ENCODE results near the gene TXLNA.
A peak's percentile ranks its signal among the peaks of the same experiment; 100 is the strongest.

The TXLNA gene

DNA sequence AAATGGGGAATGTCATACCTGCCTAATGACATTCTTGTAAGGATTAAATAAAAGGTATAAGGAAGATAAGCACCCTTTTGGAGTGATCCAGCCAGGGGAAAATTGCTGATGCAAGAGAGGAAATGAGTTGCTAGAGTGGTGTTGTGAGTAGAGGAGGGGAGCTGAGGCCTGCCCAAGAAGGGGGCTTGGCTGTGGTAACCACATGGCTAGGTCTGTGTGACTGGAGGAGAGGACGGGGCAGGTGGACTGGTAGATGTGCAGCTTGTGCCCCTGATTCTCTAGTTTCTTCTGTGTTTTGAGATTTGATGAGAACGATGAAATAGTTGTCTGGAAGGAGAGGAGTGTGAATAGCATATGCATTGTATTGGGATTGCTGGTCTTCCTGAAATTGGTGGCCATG lies 6.6 kb downstream of the TXLNA start:
- no peak for DNase-seq

DNA sequence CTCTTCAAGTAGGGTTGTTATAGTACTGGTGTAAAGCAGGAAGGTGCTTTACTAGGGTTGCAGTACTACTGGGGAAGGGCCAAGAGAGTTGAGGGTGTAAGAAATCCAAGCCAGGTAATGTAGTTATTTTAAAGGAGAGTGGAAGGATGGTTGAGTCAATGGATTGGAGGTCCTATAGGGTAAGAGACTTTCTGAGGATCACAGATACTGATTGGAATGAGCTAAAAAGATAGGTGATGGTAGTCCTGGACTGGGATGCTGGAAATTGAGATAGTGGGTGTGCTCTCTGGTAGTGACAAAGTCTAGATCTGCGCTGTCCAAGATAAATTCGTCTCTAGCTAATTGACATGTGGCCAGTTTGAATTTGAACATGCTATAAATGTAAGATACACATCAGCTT lies 7.0 kb downstream of the TXLNA start:
- DNase-seq, result no peak

DNA sequence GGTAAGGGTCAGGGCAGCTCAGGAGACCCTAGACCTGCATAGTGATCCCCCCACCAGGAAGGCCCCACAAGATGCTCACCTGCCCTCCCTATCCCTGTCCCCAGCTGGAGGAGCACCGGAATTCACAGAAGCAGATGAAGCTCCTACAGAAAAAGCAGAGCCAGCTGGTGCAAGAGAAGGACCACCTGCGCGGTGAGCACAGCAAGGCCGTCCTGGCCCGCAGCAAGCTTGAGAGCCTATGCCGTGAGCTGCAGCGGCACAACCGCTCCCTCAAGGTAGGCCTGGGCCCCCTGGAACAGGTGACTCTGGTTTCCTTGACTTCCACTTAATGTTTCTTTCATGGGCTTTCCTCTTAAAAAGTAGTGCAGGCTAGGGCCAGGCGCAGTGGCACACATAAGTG lies 8.4 kb downstream of the TXLNA start:
- DNase-seq, result no peak

DNA sequence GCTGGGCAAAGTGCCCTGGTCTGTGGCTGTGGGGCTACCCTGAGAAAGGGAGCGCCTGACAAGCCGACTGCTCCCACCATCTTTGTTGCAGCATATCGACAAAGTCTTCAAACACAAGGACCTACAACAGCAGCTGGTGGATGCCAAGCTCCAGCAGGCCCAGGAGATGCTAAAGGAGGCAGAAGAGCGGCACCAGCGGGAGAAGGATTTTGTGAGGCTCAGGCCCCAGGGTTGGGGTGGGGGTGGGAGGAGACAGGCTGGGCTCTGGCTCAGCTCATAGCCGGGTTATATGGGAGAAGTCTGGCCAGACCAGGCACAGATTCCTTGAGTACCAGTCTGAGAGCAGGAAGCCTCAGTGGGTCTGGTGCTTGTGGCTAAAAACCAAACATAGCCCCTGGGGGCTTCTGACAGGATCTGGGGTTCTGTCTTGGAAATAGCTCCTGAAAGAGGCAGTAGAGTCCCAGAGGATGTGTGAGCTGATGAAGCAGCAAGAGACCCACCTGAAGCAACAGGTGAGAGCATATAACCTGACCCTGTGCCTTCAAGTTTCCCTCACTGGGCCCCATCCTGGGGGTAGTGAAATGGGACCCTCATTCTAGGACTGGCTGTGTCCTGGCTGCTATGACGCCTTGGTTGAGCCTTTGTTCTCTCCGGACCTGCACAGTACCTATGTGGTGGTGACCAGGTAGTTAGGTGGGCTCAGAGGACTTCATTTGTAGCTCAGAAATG lies 12.9 kb downstream of the TXLNA start:
- no peak for DNase-seq

DNA sequence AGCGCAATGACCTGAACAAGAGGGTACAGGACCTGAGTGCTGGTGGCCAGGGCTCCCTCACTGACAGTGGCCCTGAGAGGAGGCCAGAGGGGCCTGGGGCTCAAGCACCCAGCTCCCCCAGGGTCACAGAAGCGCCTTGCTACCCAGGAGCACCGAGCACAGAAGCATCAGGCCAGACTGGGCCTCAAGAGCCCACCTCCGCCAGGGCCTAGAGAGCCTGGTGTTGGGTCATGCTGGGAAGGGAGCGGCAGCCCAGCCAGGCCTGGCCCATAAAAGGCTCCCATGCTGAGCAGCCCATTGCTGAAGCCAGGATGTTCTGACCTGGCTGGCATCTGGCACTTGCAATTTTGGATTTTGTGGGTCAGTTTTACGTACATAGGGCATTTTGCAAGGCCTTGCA lies 15.5 kb downstream of the TXLNA start:
- no peak for DNase-seq

DNA sequence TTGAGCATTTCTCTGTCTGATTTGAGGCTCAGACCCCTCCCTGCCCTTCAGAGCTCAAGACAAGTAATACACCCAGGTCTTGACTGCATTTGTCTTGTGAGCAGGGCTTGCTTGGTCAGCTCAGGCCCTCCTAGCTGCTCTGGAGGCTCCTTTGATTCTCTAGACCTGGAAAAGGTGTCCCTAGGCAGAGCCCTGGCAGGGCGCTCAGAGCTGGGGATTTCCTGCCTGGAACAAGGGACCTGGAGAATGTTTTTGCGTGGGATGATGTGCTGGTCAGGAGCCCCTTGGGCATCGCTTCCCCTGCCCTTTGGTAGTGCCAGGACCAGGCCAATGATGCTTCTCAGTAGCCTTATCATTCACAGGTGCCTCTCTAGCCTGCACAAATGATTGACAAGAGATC lies 16.1 kb downstream of the TXLNA start:
- DNase-seq, result no peak

DNA sequence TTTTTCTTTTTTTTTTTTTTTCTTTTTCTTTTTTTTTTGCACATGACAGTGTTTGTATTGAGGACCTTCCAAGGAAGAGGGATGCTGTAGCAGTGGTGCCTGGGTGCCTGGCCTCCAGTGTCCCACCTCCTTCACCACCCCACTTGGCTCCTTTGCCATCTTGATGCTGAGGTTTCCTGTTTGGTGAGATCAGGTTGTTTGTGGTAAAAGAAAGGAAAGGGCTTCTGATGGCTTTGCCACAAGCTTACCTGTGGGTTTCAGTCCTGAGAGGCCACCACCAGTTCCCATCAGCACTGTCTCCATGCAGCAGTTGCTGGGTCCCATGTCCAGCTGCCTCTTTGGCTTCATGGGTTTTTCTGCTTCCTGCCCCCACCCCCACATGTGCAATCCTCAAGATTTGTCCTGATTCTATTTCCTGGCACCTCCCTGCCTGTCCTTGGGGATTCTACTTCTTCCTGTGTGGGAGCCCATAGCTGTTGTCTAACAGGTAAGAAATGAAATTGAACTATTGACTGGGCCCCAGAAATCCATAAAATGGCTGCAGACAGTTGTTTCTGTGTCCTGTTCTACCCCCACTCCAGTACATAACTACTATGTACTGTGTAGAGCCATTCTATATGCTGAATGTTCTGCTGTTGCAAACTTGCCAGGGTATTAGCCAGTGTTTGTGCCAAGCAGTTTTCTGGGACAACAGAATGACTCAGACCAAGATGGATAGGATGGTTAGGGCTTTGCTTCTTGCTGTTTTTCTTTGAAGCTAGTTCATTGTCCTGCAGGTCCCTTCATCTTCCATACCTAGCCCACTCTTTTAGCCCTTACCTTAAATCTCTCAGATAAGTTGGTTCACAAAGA lies 16.7 kb downstream of the TXLNA start:
- DNase-seq, result no peak

DNA sequence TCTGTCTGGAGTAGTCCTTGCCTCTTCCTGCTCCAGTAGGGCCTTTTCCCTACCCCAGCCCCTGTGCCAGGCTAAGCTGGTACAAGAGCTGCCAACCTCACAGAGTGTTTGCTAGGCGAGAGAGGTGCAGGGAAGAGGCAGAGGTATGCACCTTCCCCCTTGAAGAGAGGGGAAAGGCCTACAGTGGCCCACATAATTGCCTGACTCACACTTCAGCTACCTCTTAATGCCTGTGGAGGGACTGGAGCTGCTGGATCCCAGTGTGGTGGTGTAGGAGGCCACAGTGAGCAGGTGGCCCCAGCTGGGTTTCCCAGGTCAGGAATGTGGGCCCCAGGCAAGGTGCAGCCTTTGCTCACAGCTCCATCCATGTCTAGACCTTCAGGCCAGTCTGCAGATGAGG lies 17.6 kb downstream of the TXLNA start:
- no peak for DNase-seq

DNA sequence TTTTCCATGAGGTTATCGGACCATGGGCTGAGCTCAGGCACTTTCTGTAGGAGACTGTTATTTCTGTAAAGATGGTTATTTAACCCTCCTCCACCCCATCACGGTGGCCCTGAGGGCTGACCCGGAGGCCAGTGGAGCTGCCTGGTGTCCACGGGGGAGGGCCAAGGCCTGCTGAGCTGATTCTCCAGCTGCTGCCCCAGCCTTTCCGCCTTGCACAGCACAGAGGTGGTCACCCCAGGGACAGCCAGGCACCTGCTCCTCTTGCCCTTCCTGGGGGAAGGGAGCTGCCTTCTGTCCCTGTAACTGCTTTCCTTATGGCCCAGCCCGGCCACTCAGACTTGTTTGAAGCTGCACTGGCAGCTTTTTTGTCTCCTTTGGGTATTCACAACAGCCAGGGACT lies 18.4 kb downstream of the TXLNA start:
- DNase-seq, result no peak

DNA sequence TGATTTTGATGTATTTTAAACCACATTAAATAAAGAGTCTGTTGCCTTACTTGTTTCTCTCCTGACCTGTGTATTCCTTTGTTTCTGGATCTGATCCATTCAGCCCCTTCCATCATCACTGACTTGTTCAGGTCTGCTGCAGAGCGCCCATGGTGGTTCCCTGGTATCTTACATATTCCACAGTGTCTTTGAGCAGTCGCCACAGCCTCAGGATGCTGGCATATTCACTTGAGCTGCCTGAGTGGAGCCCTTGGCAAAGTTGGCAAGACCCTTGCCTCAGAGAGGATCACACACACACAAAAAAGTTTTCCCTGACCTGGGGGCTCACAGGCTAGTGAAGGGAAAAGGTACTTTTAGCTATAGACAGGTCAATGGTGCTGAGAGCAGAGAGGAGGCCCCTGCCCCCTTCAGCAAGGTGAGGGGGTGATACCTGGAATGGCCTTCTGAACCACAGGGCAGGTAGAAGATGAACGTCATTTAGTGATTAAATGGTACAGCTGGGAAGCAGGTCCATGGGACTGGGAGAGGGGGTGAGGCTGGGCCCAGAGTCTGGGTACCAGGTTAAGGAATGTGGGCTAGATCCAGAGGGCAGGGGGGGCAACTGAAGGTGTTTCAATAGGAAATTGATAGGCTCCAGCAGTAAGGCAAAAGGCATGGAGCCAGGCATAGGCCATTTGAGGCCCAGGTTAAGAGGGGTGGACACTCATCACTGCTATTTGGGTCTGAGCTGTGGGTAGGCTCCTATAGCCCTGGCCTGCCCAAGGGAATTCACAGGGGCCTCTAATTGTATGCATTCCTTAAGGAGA lies 19.0 kb downstream of the TXLNA start:
- no peak for DNase-seq

DNA sequence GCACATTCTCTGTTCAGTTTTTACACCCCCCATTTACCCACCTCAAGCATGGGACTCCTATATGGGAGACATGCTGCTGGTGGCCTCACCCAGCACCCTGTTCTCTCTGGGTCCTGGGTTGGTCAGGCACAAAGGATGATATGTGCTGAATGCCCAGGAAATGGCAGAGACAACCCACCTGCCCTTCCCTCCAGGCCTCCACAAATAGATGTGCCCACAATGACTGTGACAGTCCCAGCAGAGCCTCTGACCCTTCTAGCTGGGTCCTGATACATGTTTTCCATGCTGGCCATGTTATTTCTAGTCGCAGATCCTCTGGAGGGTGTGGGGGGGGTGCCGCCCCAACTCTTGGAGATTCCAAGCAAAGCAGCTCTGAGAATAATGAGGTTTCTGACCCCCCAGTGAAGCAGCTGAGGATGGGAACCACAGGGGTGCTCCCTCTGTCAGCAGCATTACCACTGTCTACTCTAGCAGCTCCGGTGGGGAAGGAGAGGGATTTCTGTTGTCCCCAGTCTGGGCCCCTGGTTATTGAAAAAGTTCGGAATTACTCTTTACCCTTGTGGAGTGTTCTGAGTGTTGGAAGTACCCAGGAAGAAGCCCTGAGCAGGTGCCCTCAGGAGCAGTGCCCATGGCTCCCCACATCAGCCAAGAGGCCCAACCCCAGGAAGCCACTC lies 19.7 kb downstream of the TXLNA start:
- no peak for DNase-seq

DNA sequence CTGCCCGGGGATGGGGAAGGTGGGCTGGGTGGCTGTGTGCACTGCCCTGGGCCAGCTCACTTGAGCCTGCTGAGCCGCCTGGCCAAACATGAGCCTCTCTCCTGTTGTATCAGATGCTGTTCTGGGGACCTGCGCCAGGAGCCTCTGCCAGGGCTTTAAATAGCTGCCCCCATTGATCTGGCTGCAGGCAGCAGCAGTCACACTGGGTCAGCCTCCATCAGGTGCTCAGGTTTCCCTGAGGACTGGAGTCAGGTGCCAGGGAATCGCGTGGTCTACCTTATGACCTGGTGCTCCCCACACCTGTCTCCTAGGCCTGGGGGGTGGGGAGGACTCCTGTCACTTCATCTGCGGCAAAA lies 20.2 kb downstream of the TXLNA start:
- no peak for DNase-seq

DNA sequence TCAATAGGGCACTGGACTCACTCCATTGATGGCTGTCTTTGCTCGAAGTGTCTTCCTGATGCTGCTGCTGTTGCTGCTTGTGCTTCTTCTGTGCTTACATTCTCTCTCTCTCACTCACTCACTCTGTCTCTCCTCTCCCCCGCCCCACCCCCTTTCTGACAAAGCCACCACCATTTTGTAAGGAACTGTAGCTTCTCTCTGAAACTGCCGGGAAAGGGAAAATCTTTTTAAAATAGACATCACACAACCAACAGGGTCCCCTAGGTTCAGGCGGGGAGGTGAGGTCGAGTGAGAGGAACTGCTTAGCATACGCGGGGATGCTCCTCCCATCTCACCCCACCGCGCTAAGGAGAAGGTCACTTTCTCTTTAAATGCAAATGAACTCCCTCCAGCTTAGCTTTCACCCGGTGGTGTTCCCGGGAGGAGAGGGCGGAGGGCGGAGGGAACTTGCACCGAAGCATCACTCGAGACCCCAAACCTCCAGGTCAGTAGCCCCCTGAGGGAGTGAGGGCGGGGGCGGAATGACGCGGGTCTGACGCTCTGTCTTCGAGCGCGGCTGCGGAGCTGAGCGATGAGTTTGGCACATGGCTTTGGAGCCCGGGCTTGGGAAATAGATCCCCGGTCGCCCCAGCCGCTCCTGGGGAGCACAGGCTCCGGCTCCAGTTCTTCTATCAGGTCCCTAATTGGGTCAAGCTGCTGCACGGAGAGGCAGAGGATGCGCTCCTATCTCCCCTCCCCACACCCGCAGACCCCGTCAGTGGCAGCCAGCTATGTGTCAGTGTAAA lies 20.9 kb downstream of the TXLNA start, which contains the start of gene CCDC28B:
TSS of gene CCDC28B (plus strand) at position 370 of the 785 bp plus-strand sequence. CDS start 1,341 bp downstream, outside the sequence.
- peak; percentile 38 for DNase-seq

DNA sequence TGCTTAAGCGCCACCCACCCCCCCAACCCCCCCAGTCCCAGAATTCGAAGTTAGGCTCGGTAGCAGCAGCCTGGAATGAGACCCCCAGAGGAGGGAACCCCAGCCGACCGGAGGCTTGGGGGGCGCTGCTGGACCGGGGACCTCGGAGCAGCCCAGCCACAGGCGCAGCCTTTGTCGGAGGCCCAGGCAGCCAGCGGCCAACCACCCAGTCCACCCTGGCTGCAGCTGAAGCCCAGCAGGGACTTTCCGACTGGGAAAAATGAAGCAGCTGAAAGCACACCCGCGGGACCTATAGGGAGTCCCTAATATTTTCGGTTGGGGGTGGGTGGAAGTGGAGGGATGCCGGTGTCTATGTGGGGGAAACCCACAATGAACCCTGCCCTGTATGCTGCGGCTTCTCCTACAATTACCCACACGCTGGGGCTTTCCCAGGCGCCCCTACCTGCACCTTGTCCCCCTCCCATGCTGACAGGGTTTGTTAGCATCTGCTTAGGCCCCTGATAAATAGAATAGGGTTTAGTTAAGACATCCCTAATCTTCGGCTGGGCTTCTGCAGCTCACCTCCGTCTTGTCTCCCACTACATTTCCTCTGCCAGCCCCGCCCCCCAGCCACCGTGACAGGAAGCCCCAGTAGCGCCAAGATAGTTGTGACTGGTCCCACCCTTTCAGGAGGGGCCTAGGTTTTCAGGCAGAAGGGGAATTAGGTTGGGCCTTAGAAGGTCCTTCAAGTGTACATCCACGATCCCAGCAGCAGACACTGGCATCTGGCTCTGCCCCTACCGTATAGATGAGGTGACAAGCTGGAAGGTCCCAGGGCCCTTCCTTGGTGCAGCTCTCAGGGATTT lies 21.8 kb downstream of the TXLNA start:
- DNase-seq, result no peak

DNA sequence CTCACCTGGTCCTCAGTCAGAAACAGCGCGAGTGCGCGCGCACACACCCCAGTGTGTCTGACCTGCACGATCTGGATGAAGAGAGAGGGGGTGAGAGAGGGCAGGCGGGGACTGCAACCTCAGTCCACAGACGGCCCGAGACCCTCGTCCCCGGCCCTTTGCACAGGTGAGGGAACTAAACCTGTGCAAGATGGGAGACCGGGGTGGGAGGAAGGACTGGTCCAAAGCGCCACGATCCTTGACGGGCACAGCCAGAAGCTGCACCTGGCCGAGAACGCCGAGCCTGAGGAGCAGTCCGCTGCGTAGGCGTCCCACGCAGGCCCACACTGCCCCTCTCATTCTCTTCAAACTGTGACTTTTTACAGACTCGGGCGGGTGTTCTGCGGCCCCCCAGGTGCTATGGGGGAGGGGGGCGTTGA lies 25.5 kb downstream of the TXLNA start:
- DNase-seq, result no peak

DNA sequence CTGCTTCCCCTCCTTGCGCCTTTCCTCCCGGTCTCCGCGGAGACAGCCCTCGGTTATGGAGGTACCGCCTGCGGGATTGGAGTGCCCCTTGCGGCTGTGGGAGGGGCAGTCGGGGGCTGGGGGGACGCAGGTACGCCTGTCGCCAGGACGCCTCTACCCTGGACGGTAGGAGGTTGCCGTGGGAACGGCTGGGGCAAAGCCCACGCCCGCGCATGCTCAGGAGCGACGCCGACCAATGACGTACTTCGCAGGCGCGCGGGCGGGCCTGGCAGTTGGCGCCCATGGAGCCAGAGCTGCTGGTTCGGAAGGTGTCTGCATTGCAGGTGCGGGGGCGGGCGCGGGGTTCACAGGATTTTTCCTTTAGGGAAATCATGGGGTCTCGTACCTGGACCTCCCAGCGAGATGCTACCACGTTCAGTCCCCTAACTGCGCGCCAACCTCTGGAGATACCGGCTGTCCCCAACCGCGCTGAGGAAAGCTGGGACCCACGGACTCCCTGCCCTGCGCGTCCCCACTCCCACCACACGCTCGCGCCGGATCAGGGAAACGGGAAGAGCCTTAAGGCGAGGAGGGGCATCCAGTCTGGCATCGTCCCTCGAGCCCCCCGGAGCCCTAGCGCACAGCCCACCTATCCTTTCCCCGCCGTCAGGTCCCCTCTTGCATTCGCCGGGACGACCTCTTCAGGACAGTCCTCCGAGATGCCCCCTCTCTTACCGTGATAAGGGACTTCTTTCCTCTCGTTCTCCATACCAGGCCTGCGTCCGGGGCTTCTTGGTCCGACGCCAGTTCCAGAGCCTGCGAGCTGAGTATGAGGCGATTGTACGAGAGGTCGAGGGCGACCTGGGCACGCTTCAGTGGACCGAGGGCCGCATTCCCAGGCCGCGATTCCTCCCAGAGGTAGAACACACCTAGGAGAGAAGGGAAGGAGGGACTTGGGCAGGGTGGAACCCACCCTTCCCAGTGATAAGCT lies 26.2 kb downstream of the TXLNA start, which contains the start of gene IQCC:
TSS of gene IQCC (plus strand) at position 271 of the 970 bp plus-strand sequence. CDS start at position 282, 11 bp downstream.
- DNase-seq, result peak; percentile 81

DNA sequence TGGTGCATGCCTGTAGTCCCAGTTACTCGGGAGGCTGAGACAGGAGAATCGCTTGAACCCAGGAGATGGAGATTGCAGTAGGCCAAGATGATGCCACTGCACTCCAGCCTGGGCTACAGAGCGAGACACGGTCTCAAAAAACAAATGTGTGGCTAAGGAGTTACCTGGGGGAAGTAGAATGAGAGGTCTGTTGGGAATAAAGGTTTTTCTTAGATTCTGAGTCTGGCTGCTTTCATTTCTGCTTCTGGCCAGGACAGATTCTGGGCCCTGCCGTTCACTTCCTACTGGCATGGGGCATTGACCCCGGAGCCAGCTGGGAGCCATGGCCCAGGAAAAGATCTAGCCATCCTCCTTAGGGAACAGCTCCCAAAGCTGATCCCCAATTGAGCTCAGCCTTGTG lies 29.0 kb downstream of the TXLNA start:
- DNase-seq, result no peak

DNA sequence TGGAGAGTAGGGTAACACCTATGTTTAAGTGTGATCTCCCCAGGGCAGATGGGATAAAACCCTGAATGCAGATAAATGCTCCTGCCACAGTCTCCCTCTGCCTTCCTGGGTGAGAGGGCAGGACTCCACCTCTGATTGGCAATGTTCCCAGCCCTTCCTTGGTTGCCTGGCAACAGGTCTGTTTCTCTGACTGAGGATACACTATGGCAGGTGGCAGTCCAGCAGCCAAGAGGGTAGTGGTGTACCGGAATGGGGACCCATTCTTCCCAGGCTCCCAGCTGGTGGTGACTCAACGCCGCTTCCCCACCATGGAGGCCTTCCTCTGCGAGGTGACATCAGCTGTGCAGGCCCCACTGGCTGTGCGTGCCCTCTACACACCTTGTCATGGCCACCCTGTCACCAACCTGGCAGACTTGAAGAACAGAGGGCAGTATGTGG lies 29.4 kb downstream of the TXLNA start, which contains the start of gene DCDC2B:
TSS of gene DCDC2B (plus strand) at position 199 of the 438 bp plus-strand sequence. CDS start at position 204, 5 bp downstream.
- peak; percentile 65 for DNase-seq

Measured in NCI-H226 (cell line).